Fibroblast of the aortic adventitia (primary cell): ENCODE data around the gene DMAC2L. TPM values are rescaled to one million over a fixed set of nuclear protein-coding genes. Genes with fewer than 3 reads are reported as not detected.
"Not testable (repeated sequence)": the region's sequence is repeated elsewhere in the genome, so short reads cannot be mapped to it uniquely, and the experiment has no call there.

Experiments
- DNase-seq: peaks from one replicate; pipeline ENCODE4 v3.0.0-alpha.2; 2010; ENCODE audit warnings: low read depth
- H3K4me3 ChIP-seq: 2 replicates; pipeline ENCODE4 v1.5.1; 2011; ENCODE audit warnings: low read depth, mild to moderate bottlenecking, control low read depth, low read length, moderate library complexity
- CTCF ChIP-seq: IDR thresholded peaks from 2 replicates; pipeline ENCODE4 v1.5.1; 2011; ENCODE audit warnings: mild to moderate bottlenecking, low read length, control low read depth, inconsistent platforms; ENCODE audit not compliant: insufficient read depth
- total RNA-seq: library from RNA; depleted of rRNA; stranded (reverse); fragments of >200 nt; gene quantifications from 2 replicates; pipeline ENCODE4 v1.2.3, GENCODE V29; 2012; ENCODE audit warnings: low replicate concordance

The DMAC2L gene
- total RNA-seq, 1 donor, result 4.4 TPM

GRCh38 chr14:50350975-50351374 is 38.9 kb downstream of the DMAC2L start:
- H3K4me3 ChIP-seq, result no peak overlapping the region
- no peak for TF ChIP-seq CTCF
- no peak for DNase-seq

- DNase-seq, result no peak
- no peak overlapping the region for H3K4me3 ChIP-seq
- TF ChIP-seq CTCF, result no peak
Measured at GRCh38 chr14:50352584-50352983, 40.5 kb downstream of the DMAC2L start.

GRCh38 chr14:50353126-50353525 is 41.0 kb downstream of the DMAC2L start:
- no peak for DNase-seq
- no peak for TF ChIP-seq CTCF
- H3K4me3 ChIP-seq, result no peak overlapping the region

- TF ChIP-seq CTCF, result no peak
- no peak for DNase-seq
- no peak overlapping the region for H3K4me3 ChIP-seq
Measured at GRCh38 chr14:50354527-50354926, 42.4 kb downstream of the DMAC2L start.

GRCh38 chr14:50355692-50356091 is 43.6 kb downstream of the DMAC2L start:
- H3K4me3 ChIP-seq, result no peak overlapping the region
- TF ChIP-seq CTCF, result no peak
- no peak for DNase-seq

- DNase-seq, H3K4me3 ChIP-seq: not testable (repeated sequence)
Measured at GRCh38 chr14:50356283-50356682, 44.2 kb downstream of the DMAC2L start.

GRCh38 chr14:50357124-50357523 is 45.0 kb downstream of the DMAC2L start:
- TF ChIP-seq CTCF, result no peak
- H3K4me3 ChIP-seq, result no peak overlapping the region

More at GRCh38 chr14:50357124-50357523, 45.0 kb downstream of the DMAC2L start:
- no peak for DNase-seq
